Activated B cell treated with CpG ODN at 0.5 μM for 24 hours (primary cell): ENCODE measurements around the gene PTPRZ1. TPM values are rescaled to one million over a fixed set of nuclear protein-coding genes. Genes with fewer than 3 reads are reported as not detected.
A peak's percentile ranks its signal among the peaks of the same experiment; 100 is the strongest.

Source experiments
- ATAC-seq: fragments of 200-7000 bp; cut with Tn5 transposase; one replicate; pipeline ENCODE4 v1.10.0; 2021; ENCODE audit warnings: low read depth, mild to moderate bottlenecking, moderate library complexity
- CTCF ChIA-PET: fragments of 350-600 bp; sonication (Branson Sonifier 250); formaldehyde crosslinking; loops from one replicate; lab custom pipeline; 2021; ENCODE audit warnings: antibody characterized with exemption; lab: Charles Lee
- POLR2A ChIA-PET: fragments of 350-600 bp; sonication (Branson Sonifier 250); formaldehyde crosslinking; loops from one replicate; lab custom pipeline; 2021; ENCODE audit warnings: antibody characterized with exemption; lab: Charles Lee
- DNase-seq: peaks from one replicate; pipeline ENCODE4 v3.0.0; 2022
- H3K27ac Mint-ChIP-seq: one replicate; pipeline ENCODE4 v1.8.0; 2020; ENCODE audit warnings: mixed read lengths
- H3K27me3 Mint-ChIP-seq: one replicate; pipeline ENCODE4 v1.8.0; 2021; ENCODE audit warnings: mixed read lengths
- H3K36me3 Mint-ChIP-seq: one replicate; pipeline ENCODE4 v1.8.0; 2021; ENCODE audit warnings: low read depth, mixed read lengths
- H3K4me1 Mint-ChIP-seq: one replicate; pipeline ENCODE4 v1.8.0; 2021; ENCODE audit warnings: mixed read lengths
- H3K4me3 Mint-ChIP-seq: one replicate; pipeline ENCODE4 v1.8.0; 2020; ENCODE audit warnings: mild to moderate bottlenecking, mixed read lengths
- H3K9me3 Mint-ChIP-seq: one replicate; pipeline ENCODE4 v1.8.0; 2020; ENCODE audit warnings: mixed read lengths
- CTCF ChIP-seq: fragments of 200-600 bp; IDR thresholded peaks from one replicate; pipeline ENCODE4 v1.8.0; 2022; ENCODE audit warnings: antibody characterized with exemption, mild to moderate bottlenecking
- intact Hi-C: fragments of 100-400 bp; cut with micrococcal nuclease; formaldehyde crosslinking; loops from one replicate; pipeline ENCODE4 v1.15.1; 2024
- total RNA-seq: library from RNA; stranded (reverse); gene quantifications from 2 replicates; pipeline ENCODE4 v1.2.3, GENCODE V29; 2022

The PTPRZ1 gene
- total RNA-seq, 1 donor from 2014 or later, result not detected

GRCh38 chr7:121862591-121862990, 10.4 kb upstream of the PTPRZ1 start:
- intact Hi-C loops, result no loop called here
- ATAC-seq, result no peak

GRCh38 chr7:121871188-121871587, 1.8 kb upstream of the PTPRZ1 start:
- Mint-ChIP-seq H3K27ac (no peak overlapping the region), H3K9me3 (no peaks in the 10 kb centered on the region), H3K36me3 (no peaks in the 10 kb centered on the region), H3K4me3 (no peak overlapping the region), H3K4me1 (peaks cover 7% of the 10 kb centered on the region), H3K27me3 (peaks cover 32% of the 10 kb centered on the region)
- ChIA-PET CTCF (no interaction called here), POLR2A (no interaction called here)
- ATAC-seq (no peak), DNase-seq (no peak)
- TF ChIP-seq CTCF, result no peak
- intact Hi-C loops, result no loop called here

More at GRCh38 chr7:121862591-121862990, 10.4 kb upstream of the PTPRZ1 start:
- Mint-ChIP-seq H3K4me1 (no peaks in the 10 kb centered on the region), H3K36me3 (no peaks in the 10 kb centered on the region), H3K9me3 (no peaks in the 10 kb centered on the region), H3K4me3 (no peak overlapping the region), H3K27ac (no peak overlapping the region), H3K27me3 (peaks cover 3% of the 10 kb centered on the region)
- no peak for DNase-seq
- POLR2A ChIA-PET, result no interaction called here
- TF ChIP-seq CTCF, result no peak
- CTCF ChIA-PET, result no interaction called here

GRCh38 chr7:121873289-121874194, 581 bp downstream of the PTPRZ1 start:
- Mint-ChIP-seq H3K4me1 (peaks cover 7% of the 10 kb centered on the region), H3K27me3 (peaks cover 40% of the 10 kb centered on the region), H3K27ac (no peak overlapping the region), H3K4me3 (peak overlapping the region; percentile 11), H3K36me3 (no peaks in the 10 kb centered on the region), H3K9me3 (no peaks in the 10 kb centered on the region)
- no peak for TF ChIP-seq CTCF
- ATAC-seq (no peak), DNase-seq (no peak)
- intact Hi-C loops, result no loop called here
- ChIA-PET POLR2A (no interaction called here), CTCF (no interaction called here)

- intact Hi-C loops, result no loop called here
- POLR2A ChIA-PET, result no interaction called here
Measured at GRCh38 chr7:121874298-121874697, 1.3 kb downstream of the PTPRZ1 start.

More at GRCh38 chr7:121874298-121874697, 1.3 kb downstream of the PTPRZ1 start:
- Mint-ChIP-seq H3K27me3 (peaks cover 44% of the 10 kb centered on the region), H3K4me1 (peaks cover 7% of the 10 kb centered on the region), H3K27ac (no peak overlapping the region), H3K9me3 (no peaks in the 10 kb centered on the region), H3K36me3 (no peaks in the 10 kb centered on the region), H3K4me3 (no peak overlapping the region)
- DNase-seq, result no peak
- no peak for TF ChIP-seq CTCF
- CTCF ChIA-PET, result no interaction called here
- ATAC-seq, result no peak
